Measurements from ENCODE around the gene AOPEP.

Gene AOPEP

DNA sequence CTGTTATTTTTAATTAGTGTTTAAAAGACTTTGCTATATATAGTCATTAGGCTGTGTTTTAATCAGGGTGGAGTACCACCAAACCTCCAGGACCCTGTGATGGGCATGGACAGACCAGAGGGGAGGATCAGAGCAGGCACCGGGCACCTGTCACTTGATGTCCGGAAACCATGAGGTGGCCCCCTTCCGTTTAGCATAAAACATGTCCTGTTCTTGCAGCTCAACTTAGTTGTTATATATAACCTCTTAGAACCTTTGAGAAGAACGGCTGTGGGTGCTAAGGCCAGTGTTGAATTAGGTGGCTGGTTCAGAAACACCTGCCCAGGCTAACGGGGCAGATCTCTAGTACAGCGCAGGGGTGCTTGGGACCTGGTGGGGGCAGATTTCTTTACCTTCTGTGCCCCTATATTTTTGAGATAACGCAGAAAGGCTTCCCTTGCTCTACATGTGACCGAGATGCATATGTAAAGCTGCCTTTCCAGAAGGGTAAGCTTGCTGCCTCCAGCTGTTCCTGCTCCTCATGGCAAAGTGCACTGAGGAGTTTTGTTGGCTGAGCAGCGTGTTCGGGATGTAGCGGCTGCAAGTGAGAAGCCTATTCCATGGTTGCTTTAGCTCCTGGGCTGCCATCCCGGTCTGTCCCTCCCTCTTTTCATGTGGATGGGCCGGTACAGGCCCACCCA lies 335.6 kb downstream of the AOPEP start:
- no peak for DNase-seq (ENCODE audit: low spot score)

DNA sequence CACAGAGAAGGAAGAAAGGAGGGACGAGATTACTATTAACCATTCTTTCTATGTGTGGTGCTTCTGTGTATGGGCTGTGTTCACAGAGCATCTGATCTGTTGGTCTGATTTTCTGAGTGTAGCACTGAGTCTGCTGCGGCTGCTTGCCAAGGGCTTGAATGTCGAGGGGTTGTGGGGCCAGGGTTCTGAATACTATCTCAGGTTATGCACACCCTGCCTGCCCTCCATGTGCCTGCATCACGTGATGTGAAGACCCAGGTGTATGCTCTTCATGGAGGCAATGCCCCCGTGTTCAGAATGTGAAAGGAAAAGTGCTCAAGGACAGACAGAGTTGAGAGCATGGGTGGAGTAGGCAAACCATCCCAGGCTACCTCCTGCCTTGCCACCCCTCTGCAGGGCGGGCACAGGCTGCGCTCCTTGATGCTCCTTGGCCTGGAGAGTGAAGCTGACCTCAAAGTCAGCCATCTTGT lies 336.1 kb downstream of the AOPEP start:
- DNase-seq (ENCODE audit: low spot score), result no peak

DNA sequence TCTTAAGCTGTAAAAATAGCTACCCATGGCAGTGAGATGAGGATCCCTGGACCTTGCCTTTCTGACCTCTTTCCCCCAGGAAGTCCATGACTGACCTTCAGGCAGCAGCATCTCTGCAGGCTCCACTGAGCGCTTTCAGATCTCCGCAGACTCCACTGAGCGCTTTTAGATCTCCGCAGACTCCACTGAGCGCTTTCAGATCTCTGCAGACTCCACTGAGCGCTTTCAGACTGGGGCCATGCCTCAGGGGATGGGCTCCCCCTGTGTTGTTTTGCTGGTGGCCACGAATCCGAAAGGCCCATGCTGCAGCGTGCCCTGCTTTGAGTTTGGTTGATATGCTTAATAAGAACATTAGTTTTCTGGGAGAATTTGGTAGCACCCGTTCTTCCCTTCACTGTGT lies 336.8 kb downstream of the AOPEP start:
- no peak for DNase-seq (ENCODE audit: low spot score)

DNA sequence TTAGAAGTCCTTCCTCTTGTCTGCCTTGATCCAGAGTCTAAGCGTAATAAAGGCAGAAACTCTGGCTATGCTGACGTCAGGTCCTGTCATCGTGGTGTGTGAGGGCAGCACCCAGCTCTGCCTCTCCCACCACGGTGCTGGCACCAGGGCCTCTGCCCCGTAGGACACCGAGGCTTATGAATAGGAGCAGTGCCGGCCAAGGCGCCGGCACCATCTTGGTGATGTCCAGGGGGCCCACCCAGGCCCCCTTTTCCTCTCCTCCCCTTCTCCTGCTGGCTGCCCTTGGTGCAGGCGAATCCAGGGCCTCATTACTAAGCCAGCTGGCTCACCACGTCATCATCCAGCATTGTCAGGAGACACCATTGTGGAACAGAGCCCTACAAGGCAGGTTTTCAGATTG lies 338.7 kb downstream of the AOPEP start:
- no peak for DNase-seq (ENCODE audit: low spot score)

DNA sequence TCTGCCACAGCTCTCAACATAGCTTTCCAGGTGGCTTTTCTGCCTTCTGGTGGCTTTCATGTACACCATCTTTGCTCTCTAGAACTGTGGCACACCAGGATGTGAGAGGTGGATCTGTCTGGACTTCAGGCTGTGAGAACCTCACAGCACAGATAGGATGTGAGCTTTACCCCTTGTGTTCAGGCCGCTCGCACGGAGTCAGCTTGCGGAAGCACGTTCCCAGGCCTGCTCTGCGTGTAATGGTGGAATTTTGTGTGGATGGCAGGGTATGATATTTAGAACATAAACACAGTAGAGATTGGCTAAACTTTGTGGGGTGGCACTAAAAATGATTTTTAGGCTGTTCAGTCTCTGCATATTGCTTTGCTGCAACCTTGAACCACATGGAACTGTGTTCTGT lies 340.6 kb downstream of the AOPEP start:
- no peak for DNase-seq (ENCODE audit: low spot score)

DNA sequence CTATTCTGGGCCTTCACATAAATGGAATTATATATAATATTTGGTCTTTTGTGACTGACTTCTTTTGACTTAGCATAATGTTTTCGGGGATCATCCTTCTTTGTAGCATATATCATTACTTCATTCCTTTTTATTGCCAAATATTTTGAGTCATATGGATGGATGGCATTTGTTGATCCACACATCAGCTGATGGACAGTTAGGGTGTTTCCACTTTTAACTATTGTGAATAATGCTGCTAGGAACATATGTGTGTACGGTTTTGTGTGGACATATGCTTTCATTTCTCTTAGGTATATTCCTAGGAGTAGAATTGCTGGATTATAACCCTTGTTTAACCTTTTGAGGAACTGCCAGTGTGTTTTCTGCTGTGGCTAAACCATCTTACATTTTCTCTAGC lies 341.4 kb downstream of the AOPEP start:
- DNase-seq (ENCODE audit: low spot score), result no peak

DNA sequence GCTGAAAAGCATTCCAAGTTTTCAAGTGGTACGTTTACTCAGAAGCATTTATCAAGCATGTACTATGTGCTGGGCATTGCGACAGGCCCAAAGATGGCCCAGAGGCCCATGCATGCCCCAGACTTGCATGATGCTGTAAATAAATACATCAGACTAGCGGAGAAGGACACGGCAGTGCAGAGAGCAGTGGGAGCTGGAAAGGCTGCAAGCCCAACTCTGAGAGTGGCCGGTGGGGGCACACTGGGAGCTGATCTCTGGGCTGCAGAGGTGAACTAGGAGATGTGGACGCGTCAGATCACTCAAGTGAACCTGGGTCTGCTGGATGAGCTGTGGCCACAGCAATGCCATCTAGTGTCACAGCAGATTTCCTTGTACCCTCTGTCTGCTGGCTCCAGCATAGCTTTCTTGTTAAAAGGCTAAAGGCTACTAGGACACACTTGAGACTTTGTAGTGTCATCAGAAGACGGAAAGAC lies 344.1 kb downstream of the AOPEP start:
- no peak for DNase-seq (ENCODE audit: low spot score)

DNA sequence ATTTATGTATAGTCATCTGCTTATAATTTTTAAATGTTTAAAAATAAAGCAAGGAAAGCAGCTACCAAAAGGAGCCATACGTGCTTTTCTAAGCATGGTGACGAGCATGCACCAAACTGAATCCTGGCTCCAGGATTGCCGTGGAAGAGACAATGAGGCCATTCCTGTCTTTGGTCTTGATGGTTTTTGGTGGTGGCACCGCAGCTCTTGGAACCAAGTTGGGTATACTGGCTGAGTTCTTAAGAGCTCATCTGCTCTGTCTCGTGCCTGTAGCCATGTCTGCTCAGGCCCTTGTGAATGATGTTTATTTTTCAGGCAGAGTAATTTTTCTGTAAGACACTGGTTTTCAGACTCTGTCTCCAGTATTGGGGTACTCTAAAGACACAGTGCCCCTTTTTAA lies 345.0 kb downstream of the AOPEP start:
- DNase-seq (ENCODE audit: low spot score), result no peak

DNA sequence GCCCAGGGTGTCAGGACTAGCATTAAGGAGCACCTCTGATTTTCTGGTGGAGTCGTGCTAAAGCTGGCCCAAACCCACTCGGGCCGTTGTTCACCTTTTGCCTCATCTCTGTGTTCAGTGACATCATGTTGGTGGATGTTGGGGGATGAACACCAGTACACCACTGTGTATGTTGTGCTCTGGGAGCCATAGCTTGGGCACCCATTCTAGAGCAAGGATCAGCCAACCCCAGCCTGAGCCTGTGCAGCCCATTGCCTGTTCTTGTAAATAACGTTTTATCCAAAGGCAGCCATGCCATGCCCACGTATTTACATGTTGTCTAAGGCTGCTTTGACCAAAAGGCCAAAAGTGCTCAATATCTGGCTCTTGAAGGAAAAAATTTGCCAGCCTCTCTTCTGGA lies 345.4 kb downstream of the AOPEP start:
- DNase-seq (ENCODE audit: low spot score), result no peak

DNA sequence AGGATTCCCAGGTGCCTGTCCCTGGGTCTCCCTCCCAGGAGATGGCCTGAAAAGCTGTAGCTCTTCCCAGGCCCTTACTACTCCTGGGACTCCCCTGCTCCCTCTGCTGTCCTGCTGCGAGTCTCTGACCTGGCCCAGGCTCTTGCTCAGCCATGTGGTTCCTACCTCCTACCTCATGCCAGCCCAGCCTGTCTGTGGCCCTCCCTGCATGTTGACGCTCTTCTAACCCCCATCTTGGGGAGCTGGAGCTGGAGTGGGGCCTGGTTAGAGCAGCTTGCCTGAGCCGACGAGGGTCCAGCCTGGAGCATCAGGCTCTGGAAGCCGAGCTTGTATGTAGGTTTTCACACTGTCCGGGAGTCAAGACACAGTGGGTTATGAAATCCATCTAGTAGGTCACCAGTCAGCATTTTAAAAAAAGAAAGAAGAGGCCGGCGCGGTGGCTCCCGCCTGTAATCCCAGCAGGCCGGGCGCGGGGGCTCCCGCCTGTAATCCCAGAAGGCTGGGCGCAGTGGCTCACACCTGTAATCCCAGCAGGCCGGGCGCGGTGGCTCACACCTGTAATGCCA lies 346.6 kb downstream of the AOPEP start:
- no peak for DNase-seq (ENCODE audit: low spot score)

DNA sequence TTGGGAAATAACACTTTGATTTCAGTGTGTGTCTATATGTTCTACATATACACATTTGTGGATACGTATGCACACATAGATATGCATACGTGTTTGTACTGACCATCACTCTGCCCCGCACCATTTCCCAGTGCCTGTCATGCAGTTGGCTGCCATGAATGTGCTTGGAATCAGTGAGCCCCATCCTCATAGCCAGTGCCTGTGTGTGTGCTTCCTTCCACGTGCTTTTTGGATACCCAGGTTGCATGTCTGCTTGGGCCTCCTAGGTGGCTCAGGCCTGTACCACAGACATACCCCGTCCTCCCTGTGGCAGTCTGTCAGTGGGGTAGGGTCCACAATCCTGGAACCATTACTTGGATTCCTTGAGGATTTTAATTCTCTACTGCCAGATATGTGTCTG lies 347.4 kb downstream of the AOPEP start:
- no peak for DNase-seq (ENCODE audit: low spot score)

DNA sequence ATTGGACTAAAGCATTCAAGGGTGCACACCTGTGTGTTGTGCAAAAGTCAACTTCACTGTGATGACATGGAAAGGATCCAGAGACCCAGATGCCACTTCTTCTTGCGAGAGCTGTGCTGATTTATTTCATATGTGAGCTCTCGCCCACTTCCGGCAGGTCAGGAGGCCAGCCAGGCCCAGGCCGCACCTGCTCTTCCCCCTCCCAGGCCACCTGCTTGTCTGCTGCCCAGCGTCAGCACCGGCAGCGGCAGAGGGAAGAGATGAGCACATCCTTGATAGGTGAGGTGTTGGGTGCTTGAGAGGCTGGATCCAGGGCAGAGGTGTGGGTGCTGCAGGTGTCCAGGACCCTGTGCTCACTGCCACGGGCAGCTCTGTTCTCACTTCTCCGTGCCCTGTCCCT lies 348.1 kb downstream of the AOPEP start:
- DNase-seq (ENCODE audit: low spot score), result no peak

DNA sequence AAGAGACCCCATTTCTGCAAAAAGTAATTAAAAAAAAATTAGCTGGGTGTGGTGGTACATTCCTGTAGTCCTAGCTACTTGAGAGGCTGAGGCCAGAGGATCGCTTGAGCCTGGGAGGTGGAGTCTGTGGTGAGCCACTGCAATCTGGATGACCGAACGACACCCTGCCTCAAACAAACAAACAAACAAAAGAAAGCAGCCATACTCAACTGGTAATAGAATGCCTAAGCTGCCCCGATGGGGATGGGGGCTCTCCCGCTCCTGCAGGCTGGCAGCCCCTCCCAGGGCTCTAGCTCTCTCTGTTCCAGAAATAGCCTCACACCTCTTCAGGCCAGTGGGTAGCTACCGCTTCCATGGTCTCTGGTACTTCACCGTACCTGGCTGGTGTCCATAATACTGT lies 349.2 kb downstream of the AOPEP start:
- DNase-seq (ENCODE audit: low spot score), result no peak

DNA sequence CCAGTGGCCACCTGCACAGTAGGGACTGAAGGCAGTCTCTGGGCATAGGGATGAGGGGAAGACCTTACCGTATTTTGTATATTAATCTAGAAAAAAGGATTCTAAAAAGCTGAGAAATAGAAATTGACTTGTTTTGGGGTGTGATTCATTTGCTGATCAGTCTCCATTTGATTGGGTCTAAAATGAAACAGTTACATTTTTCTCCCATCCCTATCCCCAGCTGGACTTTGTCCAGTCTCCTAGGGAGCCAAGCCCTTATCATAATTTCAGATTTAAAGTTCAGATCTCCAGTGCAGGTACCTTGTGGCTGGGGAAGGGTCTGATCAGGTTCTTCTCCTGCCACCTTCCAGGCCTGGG lies 350.2 kb downstream of the AOPEP start:
- no peak for DNase-seq (ENCODE audit: low spot score)

DNA sequence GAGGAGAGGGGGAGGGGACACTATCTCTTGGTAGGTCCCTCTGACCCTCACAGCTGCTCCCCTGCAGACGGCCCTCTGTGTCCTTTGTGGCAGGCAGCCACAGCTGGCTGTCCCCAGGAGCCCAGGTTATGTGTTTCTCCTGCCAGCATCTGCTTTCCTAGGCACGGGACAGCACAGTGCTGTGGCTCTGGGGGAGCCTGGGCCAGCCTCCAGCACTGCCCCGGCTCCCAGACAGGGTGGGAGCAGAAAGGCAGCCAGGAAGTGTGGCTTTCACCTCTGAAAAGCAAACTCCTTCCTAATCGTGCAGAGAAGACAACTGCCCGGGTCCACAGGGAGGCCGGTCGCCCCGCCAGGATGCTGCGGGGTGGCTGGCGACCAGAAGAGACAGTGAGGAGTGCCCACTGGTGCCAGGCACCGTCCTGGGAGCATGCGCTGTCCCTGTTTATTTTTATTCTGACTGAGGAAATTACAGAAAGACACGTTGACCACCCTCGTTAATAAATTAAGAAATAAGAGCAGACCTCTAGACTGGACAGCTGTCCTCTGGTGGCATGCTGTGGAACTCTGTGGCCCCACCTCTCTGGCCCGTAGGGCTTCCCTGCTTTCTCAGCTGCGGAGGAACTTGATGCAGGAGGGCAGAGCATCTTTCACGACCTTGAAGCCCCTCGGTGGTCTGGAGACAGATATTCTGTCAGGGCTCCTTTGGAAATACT lies 350.7 kb downstream of the AOPEP start:
- peak; percentile 79 for DNase-seq (ENCODE audit: low spot score)

DNA sequence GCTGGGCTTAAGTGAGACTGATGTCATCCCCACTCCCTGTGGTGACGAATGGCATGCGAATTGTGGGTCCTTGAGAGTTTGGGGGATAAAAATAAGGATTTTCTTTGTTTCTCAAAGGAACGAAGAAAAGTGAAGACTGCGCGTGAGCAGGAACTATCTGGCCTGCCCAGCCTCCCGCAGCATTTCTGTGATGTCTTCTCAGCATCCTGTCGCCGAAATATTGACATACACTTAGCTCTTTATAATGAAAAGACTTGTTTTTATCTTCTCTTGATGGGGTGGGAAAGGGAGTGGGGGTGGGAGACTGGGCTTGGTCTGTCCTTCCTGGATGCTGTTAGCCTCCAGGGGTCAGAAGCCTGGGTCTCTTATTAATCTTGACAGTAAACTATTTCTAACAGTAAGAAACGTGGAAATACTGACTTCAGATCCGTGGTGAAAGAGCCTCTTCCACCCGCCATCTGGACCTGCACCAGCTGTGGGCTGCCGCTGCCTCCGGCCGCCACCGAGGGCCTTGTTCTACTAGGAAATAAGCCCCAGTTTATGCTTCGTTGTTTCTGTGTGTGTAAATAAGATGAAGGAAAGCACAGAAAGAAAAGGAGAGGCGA lies 351.4 kb downstream of the AOPEP start:
- DNase-seq (ENCODE audit: low spot score), result no peak

DNA sequence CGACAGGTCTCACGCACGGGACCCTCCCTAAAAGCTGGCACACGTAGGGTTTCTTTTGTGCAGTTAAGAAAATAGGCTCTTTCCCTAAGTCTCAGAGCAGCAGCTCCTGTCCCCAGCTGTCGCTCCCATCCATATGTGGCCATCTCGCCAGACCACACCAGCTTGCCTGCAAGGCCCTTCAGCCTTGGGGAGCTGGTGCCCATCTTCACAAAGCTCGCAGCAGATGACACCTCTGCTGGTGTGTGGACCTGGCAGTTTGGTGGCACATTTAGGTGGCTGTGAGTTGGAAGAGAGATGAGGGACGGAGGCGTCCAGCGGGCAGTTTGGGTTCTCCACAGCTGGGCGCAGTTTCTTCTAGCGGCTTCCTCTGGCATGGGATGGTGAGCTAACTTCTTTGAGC lies 352.0 kb downstream of the AOPEP start:
- no peak for DNase-seq (ENCODE audit: low spot score)

DNA sequence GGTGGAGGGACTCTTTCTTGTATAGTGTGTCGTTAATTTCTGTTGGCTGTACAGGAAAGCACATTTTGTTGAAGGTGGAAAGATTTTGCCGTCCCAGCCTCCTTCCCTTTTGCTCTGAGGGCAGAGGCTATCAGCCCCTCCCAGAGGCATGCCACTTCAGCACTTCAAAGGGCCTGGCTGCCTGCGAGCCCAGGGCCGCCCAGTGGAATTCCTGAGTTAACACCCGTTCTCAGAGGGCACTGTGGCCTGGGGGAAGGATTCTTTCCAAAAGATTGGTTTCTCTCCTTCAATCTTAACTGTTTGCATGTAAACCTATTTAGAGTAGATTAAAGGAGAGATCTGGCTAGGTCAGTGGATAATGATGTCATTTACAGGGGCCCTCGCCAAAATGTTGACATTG lies 352.4 kb downstream of the AOPEP start:
- DNase-seq (ENCODE audit: low spot score), result no peak

DNA sequence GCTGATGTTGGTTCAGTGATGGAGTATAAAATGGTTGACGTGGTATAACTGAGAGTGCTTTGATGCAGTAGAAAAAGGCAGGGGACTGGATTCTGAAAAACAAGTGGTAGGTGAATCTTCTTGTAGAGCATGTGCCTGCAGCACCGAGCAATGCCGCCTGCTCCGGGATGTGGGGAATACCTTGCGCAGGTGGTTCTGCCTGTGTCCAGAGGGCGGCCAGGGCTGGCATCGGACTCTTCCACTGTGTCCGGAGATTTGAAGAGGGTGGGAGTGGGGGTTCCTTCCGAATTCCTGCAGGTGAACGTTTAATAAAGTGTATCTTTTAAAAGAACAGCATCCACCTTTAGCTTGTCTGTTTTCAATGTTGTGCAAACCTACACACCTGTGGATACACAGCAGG lies 353.0 kb downstream of the AOPEP start:
- DNase-seq (ENCODE audit: low spot score), result no peak

DNA sequence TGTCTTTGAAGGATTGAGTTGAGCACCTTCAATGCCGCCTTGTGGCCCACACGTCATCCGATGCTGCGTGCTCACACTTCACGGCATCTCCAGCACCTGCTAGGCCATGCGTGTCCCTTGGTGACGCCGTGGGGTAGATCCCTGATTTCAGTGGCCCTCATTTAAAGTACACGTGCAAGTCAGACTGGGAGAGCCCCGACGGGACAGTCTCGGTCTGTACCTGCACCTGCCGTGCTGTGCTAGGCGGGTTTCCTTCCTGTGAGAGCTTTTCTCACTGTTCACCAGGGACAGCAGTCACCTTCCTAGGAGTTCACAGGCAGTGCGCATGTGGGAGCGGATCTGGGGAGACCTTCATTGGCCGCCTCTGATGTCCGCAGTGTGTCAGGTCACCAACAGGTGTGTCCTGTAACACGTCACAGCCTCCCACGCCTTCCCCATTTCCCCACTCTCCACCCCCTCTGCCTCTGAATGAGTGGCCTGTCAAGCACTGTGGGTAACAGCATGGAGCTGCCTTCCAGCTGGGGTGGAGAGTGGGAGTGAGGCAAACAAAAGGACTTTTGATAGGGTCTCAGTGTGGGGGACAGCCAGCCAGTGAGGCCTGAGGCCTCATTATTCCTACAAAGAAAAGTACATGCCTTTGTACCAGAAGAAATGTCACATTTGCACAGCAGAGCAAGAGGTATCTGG lies 354.6 kb downstream of the AOPEP start:
- peak; percentile 95 for DNase-seq (ENCODE audit: low spot score)

DNA sequence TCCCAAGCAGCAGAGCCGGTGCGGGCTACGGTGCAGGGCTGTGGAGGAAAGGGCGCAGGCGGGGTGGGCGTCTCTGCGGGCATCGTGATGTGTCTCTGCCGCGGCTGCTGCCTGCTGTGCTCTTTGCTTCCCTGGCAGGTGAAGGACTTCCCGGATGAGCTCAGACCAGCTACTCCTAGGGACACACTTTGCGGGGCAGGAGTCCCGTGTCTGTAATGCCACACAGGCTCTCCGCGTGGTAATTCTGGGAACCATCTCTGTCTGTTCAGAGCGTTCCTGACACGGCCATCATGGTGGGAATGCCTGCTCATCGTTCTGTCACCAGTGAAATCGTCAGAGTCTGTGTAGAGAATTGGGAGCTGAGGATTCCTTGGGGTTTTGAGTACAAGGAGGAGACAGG lies 355.5 kb downstream of the AOPEP start:
- no peak for DNase-seq (ENCODE audit: low spot score)

DNA sequence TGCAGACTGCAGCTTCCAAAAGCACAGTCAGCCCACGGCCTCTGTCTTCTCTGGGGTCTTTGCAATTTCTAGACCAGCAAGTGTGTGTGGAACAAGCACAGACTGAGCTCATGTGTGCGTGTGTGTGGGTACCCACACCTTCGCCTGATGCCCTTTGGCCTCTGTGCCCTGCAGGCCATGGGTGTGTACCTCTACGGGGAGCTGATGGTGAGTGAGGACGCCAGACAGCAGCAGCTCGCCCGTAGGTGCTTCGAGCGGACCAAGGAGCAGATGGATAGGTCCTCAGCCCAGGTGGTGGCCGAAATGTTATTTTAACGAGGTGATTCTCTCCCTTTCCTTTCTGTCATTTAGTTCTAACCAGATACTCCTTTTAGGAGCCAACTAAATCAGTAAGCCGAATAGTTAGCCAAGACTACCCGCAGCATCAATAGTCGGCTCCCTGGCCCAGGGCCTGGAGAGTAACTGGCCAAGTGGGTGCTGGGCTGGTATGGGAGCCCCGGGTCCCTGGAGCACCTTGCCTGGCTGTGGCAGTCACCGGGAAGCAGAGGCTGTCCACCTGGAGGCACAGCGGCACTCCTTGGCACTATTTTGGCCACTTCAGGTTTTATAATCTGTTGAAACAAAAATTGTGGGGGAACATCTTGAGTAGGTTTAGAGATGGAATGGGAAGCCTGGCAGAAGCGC lies 356.0 kb downstream of the AOPEP start:
- DNase-seq (ENCODE audit: low spot score), result no peak

Data from putamen (tissue), 1 donor.